Keratinocyte (primary cell): ENCODE results near the gene SPPL2B. TPM values are rescaled to one million over a fixed set of nuclear protein-coding genes. Genes with fewer than 3 reads are reported as not detected.

ENCODE experiments used
- DNase-seq: peaks from one replicate; pipeline ENCODE4 v3.0.0-alpha.2; 2011; ENCODE audit warnings: low read depth, missing footprints, low spot score
- FAIRE-seq: peaks from 2 replicates; lab custom pipeline; 2011; peaks lifted over from hg19 to GRCh38; lab: Jason Lieb, UNC
- H2AFZ ChIP-seq: 2 replicates; pipeline ENCODE4 v1.6.0; 2012; ENCODE audit warnings: low read length, control low read depth, inconsistent platforms; ENCODE audit not compliant: control insufficient read depth
- H3K27ac ChIP-seq: 2 replicates; pipeline ENCODE4 v1.5.1; 2011; ENCODE audit warnings: low read length; ENCODE audit not compliant: control insufficient read depth, insufficient read depth
- H3K27me3 ChIP-seq: 3 replicates; pipeline ENCODE4 v1.6.0; 2011; ENCODE audit warnings: low read length; ENCODE audit not compliant: control insufficient read depth, insufficient read depth; ENCODE audit errors: extremely low read depth
- H3K36me3 ChIP-seq, 2 experiments: 2 replicates in 1 of 2; 3 replicates in 1 of 2; pipeline ENCODE4 v1.5.1; 2011; ENCODE audit warnings: low read length in 2 of 2, mild to moderate bottlenecking in 1 of 2; ENCODE audit not compliant: control insufficient read depth in 2 of 2, insufficient read depth in 2 of 2; ENCODE audit errors: extremely low read depth in 1 of 2
- H3K4me1 ChIP-seq: 3 replicates; pipeline ENCODE4 v1.5.1; 2011; ENCODE audit warnings: low read length; ENCODE audit not compliant: control insufficient read depth, insufficient read depth; ENCODE audit errors: extremely low read depth
- H3K4me2 ChIP-seq: 3 replicates; pipeline ENCODE4 v1.6.0; 2011; ENCODE audit warnings: low read depth, low read length; ENCODE audit not compliant: control insufficient read depth, insufficient read depth; ENCODE audit errors: extremely low read depth
- H3K4me3 ChIP-seq, 3 experiments: fragments of 200-600 bp in 1 of 3; sonication (generic) in 1 of 3; 2 replicates in 2 of 3; 3 replicates in 1 of 3; pipeline ENCODE4 v1.5.1; 2011 to 2016; ENCODE audit warnings: low read length in 3 of 3, mild to moderate bottlenecking in 3 of 3, control low read depth in 2 of 3, inconsistent platforms in 1 of 3, low read depth in 1 of 3, mixed read lengths in 1 of 3, mixed run types in 1 of 3, moderate library complexity in 1 of 3; ENCODE audit not compliant: control insufficient read depth in 2 of 3, insufficient read depth in 2 of 3; ENCODE audit errors: extremely low read depth in 1 of 3
- H3K79me2 ChIP-seq: 2 replicates; pipeline ENCODE4 v1.6.0; 2012; ENCODE audit warnings: low read length; ENCODE audit not compliant: control insufficient read depth, insufficient read depth
- H3K9ac ChIP-seq: 3 replicates; pipeline ENCODE4 v1.6.0; 2011; ENCODE audit warnings: low read length; ENCODE audit not compliant: control insufficient read depth, insufficient read depth; ENCODE audit errors: extremely low read depth
- H3K9me1 ChIP-seq: 3 replicates; pipeline ENCODE4 v1.6.0; 2011; ENCODE audit warnings: low read length; ENCODE audit not compliant: control insufficient read depth, insufficient read depth; ENCODE audit errors: extremely low read depth
- H3K9me3 ChIP-seq: 2 replicates; pipeline ENCODE4 v1.5.1; 2012; ENCODE audit warnings: low read depth, low read length; ENCODE audit not compliant: control insufficient read depth
- H4K20me1 ChIP-seq: 3 replicates; pipeline ENCODE4 v1.6.0; 2011; ENCODE audit warnings: low read length; ENCODE audit not compliant: control insufficient read depth, insufficient read depth; ENCODE audit errors: extremely low read depth
- CTCF ChIP-seq, 3 experiments: IDR thresholded peaks in 1 of 3; conservative IDR thresholded peaks in 1 of 3; optimal IDR thresholded peaks in 1 of 3; 2 replicates in 2 of 3; 3 replicates in 1 of 3; pipeline versions ENCODE3 to v1.5.1; 2011; ENCODE audit warnings: low read length in 3 of 3, mild to moderate bottlenecking in 3 of 3, moderate library complexity in 2 of 3, control low read depth in 1 of 3, inconsistent platforms in 1 of 3; ENCODE audit not compliant: insufficient read depth in 2 of 3; ENCODE audit errors: extremely low read depth in 1 of 3
- EZH2 ChIP-seq: IDR thresholded peaks from one replicate; pipeline ENCODE4 v1.6.1; 2012; ENCODE audit warnings: inconsistent platforms, mild to moderate bottlenecking, low read length, moderate library complexity
- dilution Hi-C: fragments of 300-500 bp; cut with MboI; formaldehyde crosslinking; loops from one replicate; pipeline ENCODE4 v1.7.0; 2020; ENCODE audit warnings: low sequenced_read_pairs; ENCODE audit not compliant: extremely low pct_ligation_motif_present
- polyA plus RNA-seq, 5 experiments: library from polyadenylated mRNA; depleted of rRNA in 3 of 5; stranded (reverse) in 3 of 5; stranded (forward) in 1 of 5; unstranded in 1 of 5; fragments of >200 nt; gene quantifications; 1 replicate in 1 of 5; 2 replicates in 3 of 5; 3 replicates in 1 of 5; pipeline versions ENCODE4 v1.2.1 to v1.2.3, GENCODE V29; 2011 to 2012; ENCODE audit warnings: missing spikeins in 2 of 5, low read depth in 1 of 5, low replicate concordance in 1 of 5

Gene SPPL2B
- polyA plus RNA-seq, 1 donor (not counting 4 experiments of a cell fraction or from before 2014, with no cell fraction given) = 9.3 TPM

- no peak overlapping the region for H3K27ac ChIP-seq
- no peak overlapping the region for H3K4me3 ChIP-seq
- H3K4me1 ChIP-seq = no peaks in the 10 kb centered on the region
- no peak for TF ChIP-seq EZH2
- peaks cover 3% of the 10 kb centered on the region for H3K9me1 ChIP-seq
- no peak overlapping the region for H2AFZ ChIP-seq
- H4K20me1 ChIP-seq = peaks cover 8% of the 10 kb centered on the region
- dilution Hi-C loops = no loop called here
- no peak overlapping the region for H3K9ac ChIP-seq
- H3K27me3 ChIP-seq = no peaks in the 10 kb centered on the region
- DNase-seq (no peak), FAIRE-seq (no peak)
- peaks cover 0 to 3% of the 10 kb centered on the region in 2 experiments for H3K36me3 ChIP-seq
- H3K79me2 ChIP-seq = peaks cover 36% of the 10 kb centered on the region
- no peak overlapping the region for H3K4me2 ChIP-seq
- H3K9me3 ChIP-seq = no peaks in the 10 kb centered on the region
Measured at GRCh38 chr19:2335848-2336247, 7.4 kb downstream of the SPPL2B start.

GRCh38 chr19:2336528-2337328 is 8.2 kb downstream of the SPPL2B start:
- H3K79me2 ChIP-seq = peaks cover 28% of the 10 kb centered on the region
- peaks cover 1 to 3% of the 10 kb centered on the region in 2 experiments for H3K36me3 ChIP-seq
- FAIRE-seq (no peak), DNase-seq (no peak)
- TF ChIP-seq CTCF (optimal IDR thresholded peaks at IDR 0.05 in 1 of 3, IDR thresholded peaks at IDR 0.05 in 1 of 3, conservative IDR thresholded peaks at IDR 0.05 in 1 of 3; ENCODE audit: extremely low read depth in 1 of 3, insufficient read depth in 2 of 3, low read length in 3 of 3) = no peak
- TF ChIP-seq EZH2 = no peak
- H2AFZ ChIP-seq = no peak overlapping the region
- H3K4me3 ChIP-seq = no peak overlapping the region
- no peak overlapping the region for H3K4me2 ChIP-seq
- H4K20me1 ChIP-seq = peaks cover 5% of the 10 kb centered on the region
- no peaks in the 10 kb centered on the region for H3K27me3 ChIP-seq
- no peaks in the 10 kb centered on the region for H3K9me3 ChIP-seq
- dilution Hi-C loops = no loop called here
- H3K9me1 ChIP-seq = peaks cover 3% of the 10 kb centered on the region
- H3K27ac ChIP-seq = no peak overlapping the region
- H3K9ac ChIP-seq = no peak overlapping the region
- H3K4me1 ChIP-seq = no peaks in the 10 kb centered on the region
